HG02759 (cell line): ENCODE results near the gene SLC25A11.

Source experiments
- ATAC-seq: cut with Tn5 transposase; IDR thresholded peaks from one replicate; pipeline ENCODE4 v1.9.1; 2021; ENCODE audit warnings: mild to moderate bottlenecking, moderate library complexity; ENCODE audit not compliant: unreplicated experiment

The SLC25A11 gene

GRCh38 chr17:4939796-4940554, at the start of gene SLC25A11, which contains the start of gene RNF167:
SLC25A11 (minus strand) TSS chr17:4940046; CDS start chr17:4939910, 136 bp downstream.
RNF167 (plus strand) TSS chr17:4940268; CDS start chr17:4940910, 642 bp downstream.
- peak; percentile 83 for ATAC-seq

GRCh38 chr17:4987767-4988567, 48.1 kb upstream of the SLC25A11 start:
- ATAC-seq: peak; percentile 9

- peak; percentile 70 for ATAC-seq
These were observed 47.3 kb upstream of the SLC25A11 start, which contains the start of gene CAMTA2 for GRCh38 chr17:4986951-4987766. CAMTA2 (minus strand) TSS chr17:4987675; CDS start chr17:4986222, 1,453 bp downstream.

- ATAC-seq: no peak
These were observed 46.6 kb upstream of the SLC25A11 start for GRCh38 chr17:4986403-4986802.

GRCh38 chr17:4982305-4982704, 42.5 kb upstream of the SLC25A11 start:
- ATAC-seq: no peak

GRCh38 chr17:4980644-4981216, 40.9 kb upstream of the SLC25A11 start:
- no peak for ATAC-seq

- ATAC-seq: no peak
These were observed 38.9 kb upstream of the SLC25A11 start for GRCh38 chr17:4978726-4979125.

GRCh38 chr17:4974115-4974670, 34.3 kb upstream of the SLC25A11 start:
- ATAC-seq: no peak

- ATAC-seq: no peak
These were observed 33.6 kb upstream of the SLC25A11 start for GRCh38 chr17:4973256-4974114.

- ATAC-seq: no peak
These were observed 32.9 kb upstream of the SLC25A11 start for GRCh38 chr17:4972752-4973151.

- ATAC-seq: no peak
These were observed 32.5 kb upstream of the SLC25A11 start for GRCh38 chr17:4972322-4972721.

- ATAC-seq: no peak
These were observed 32.0 kb upstream of the SLC25A11 start for GRCh38 chr17:4971826-4972225.

- no peak for ATAC-seq
These were observed 30.4 kb upstream of the SLC25A11 start for GRCh38 chr17:4970273-4970672.

GRCh38 chr17:4969551-4970173, 29.8 kb upstream of the SLC25A11 start:
- ATAC-seq: no peak

GRCh38 chr17:4969047-4969550, 29.3 kb upstream of the SLC25A11 start:
- ATAC-seq: no peak

- no peak for ATAC-seq
These were observed 28.7 kb upstream of the SLC25A11 start for GRCh38 chr17:4968486-4969046.

GRCh38 chr17:4967539-4968485, 28.0 kb upstream of the SLC25A11 start, which contains the start of gene SPAG7:
SPAG7 (minus strand) TSS chr17:4967817; CDS start chr17:4967804, 13 bp downstream.
- peak; percentile 66 for ATAC-seq
